DND-41 (cell line): ENCODE data around the gene TPM1.

Experiments used
- ATAC-seq: fragments of 200-7000 bp; cut with Tn5 transposase; 3 replicates; pipeline ENCODE4 v1.9.1; 2021; ENCODE audit warnings: low read depth; ENCODE audit not compliant: insufficient read depth
- DNase-seq: peaks from one replicate; pipeline ENCODE4 v3.0.0-alpha.2; 2020
- H2AFZ ChIP-seq: 2 replicates; pipeline ENCODE4 v1.6.0; 2012; ENCODE audit warnings: low read depth, low read length
- H3K27ac ChIP-seq: 2 replicates; pipeline ENCODE4 v1.5.1; 2012; ENCODE audit warnings: low read length, inconsistent platforms
- H3K27me3 ChIP-seq: fragments of 200-600 bp; sonication (generic); 2 replicates; pipeline ENCODE4 v1.6.0; 2012; ENCODE audit warnings: low read length, mild to moderate bottlenecking, inconsistent platforms; ENCODE audit not compliant: insufficient read depth, poor library complexity
- H3K36me3 ChIP-seq: 2 replicates; pipeline ENCODE4 v1.5.1; 2012; ENCODE audit warnings: low read length, inconsistent platforms; ENCODE audit not compliant: insufficient read depth
- H3K4me1 ChIP-seq: 2 replicates; pipeline ENCODE4 v1.5.1; 2012; ENCODE audit warnings: mild to moderate bottlenecking, low read length; ENCODE audit not compliant: insufficient read depth
- H3K4me2 ChIP-seq: 2 replicates; pipeline ENCODE4 v1.6.0; 2012; ENCODE audit warnings: mild to moderate bottlenecking, moderate library complexity, low read length, inconsistent platforms; ENCODE audit not compliant: insufficient read depth
- H3K4me3 ChIP-seq, 2 experiments: fragments of 200-600 bp in 1 of 2; shearing (Covaris generic) in 1 of 2; 2 replicates each; pipeline ENCODE4 v1.5.1; 2012 to 2016; ENCODE audit warnings: inconsistent platforms in 2 of 2, low read length in 2 of 2, mild to moderate bottlenecking in 2 of 2, low read depth in 1 of 2, moderate library complexity in 1 of 2
- H3K79me2 ChIP-seq: 2 replicates; pipeline ENCODE4 v1.6.0; 2012; ENCODE audit warnings: low read length, inconsistent platforms; ENCODE audit not compliant: insufficient read depth
- H3K9ac ChIP-seq: 2 replicates; pipeline ENCODE4 v1.6.0; 2012; ENCODE audit warnings: low read depth, mild to moderate bottlenecking, inconsistent platforms, low read length, moderate library complexity
- H3K9me3 ChIP-seq: 2 replicates; pipeline ENCODE4 v1.5.1; 2012; ENCODE audit warnings: low read length, moderate library complexity, mild to moderate bottlenecking, inconsistent platforms; ENCODE audit not compliant: insufficient read depth, severe bottlenecking
- H4K20me1 ChIP-seq: 2 replicates; pipeline ENCODE4 v1.6.0; 2012; ENCODE audit warnings: low read length; ENCODE audit not compliant: insufficient read depth
- CTCF ChIP-seq: IDR thresholded peaks from 2 replicates; pipeline ENCODE4 v1.5.1; 2012; ENCODE audit warnings: borderline replicate concordance, low read length, moderate library complexity, mild to moderate bottlenecking; ENCODE audit not compliant: poor library complexity, severe bottlenecking; ENCODE audit errors: extremely low read depth
- EZH2 ChIP-seq: IDR thresholded peaks from 3 replicates; pipeline ENCODE4 v1.6.1; 2012; ENCODE audit warnings: borderline replicate concordance, low read depth, mild to moderate bottlenecking, moderate library complexity, low read length, inconsistent platforms; ENCODE audit not compliant: severe bottlenecking

TPM1 gene

DNA sequence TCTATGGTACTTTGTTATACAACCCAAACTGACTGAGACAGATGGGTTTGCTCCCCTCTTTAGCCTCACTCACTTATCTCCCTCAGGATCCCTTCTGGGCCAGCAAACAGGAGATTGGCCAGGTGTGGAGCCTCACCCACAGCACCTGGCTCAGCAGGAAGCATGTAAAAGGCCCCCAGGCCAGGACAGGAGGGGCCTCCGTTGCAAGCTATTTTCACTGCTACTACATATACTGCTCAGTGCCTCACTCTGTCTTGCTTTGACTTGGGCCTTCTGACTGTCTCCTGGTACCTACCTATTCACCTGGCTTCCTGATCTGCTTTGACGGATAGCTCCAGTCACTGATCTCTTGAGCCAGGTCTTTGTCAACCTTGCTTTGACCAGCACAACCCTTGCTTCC, 20.4 kb upstream of the TPM1 start:
- ATAC-seq (no peak), DNase-seq (no peak)
- no peak overlapping the region for H3K4me3 ChIP-seq
- H3K36me3 ChIP-seq: no peaks in the 10 kb centered on the region
- H2AFZ ChIP-seq: no peak overlapping the region
- no peak overlapping the region for H3K9ac ChIP-seq
- TF ChIP-seq EZH2 (no peak), CTCF (no peak)
- H3K27me3 ChIP-seq: no peaks in the 10 kb centered on the region
- H3K9me3 ChIP-seq: no peaks in the 10 kb centered on the region
- H3K79me2 ChIP-seq: no peaks in the 10 kb centered on the region
- no peak overlapping the region for H3K27ac ChIP-seq
- H3K4me2 ChIP-seq: no peak overlapping the region
- no peaks in the 10 kb centered on the region for H4K20me1 ChIP-seq
- no peaks in the 10 kb centered on the region for H3K4me1 ChIP-seq

GRCh38 chr15:63022663-63023062, 19.9 kb upstream of the TPM1 start:
- Histone ChIP-seq H2AFZ (no peak overlapping the region), H3K4me1 (no peaks in the 10 kb centered on the region), H3K27ac (no peak overlapping the region), H3K79me2 (no peaks in the 10 kb centered on the region), H3K9me3 (no peaks in the 10 kb centered on the region), H3K9ac (no peak overlapping the region), H3K4me2 (no peak overlapping the region), H3K36me3 (no peaks in the 10 kb centered on the region), H4K20me1 (no peaks in the 10 kb centered on the region), H3K27me3 (no peaks in the 10 kb centered on the region), H3K4me3 (no peak overlapping the region)
- ATAC-seq (no peak), DNase-seq (no peak)
- no peak for TF ChIP-seq CTCF
- no peak for TF ChIP-seq EZH2

- ATAC-seq: no peak
- DNase-seq: no peak
- H2AFZ ChIP-seq: no peak overlapping the region
- H3K36me3 ChIP-seq: no peaks in the 10 kb centered on the region
- no peak overlapping the region for H3K4me3 ChIP-seq
- no peak overlapping the region for H3K27ac ChIP-seq
- no peaks in the 10 kb centered on the region for H3K27me3 ChIP-seq
- H3K4me2 ChIP-seq: no peak overlapping the region
- H3K9ac ChIP-seq: no peak overlapping the region
- TF ChIP-seq EZH2 (no peak), CTCF (no peak)
- H3K9me3 ChIP-seq: no peaks in the 10 kb centered on the region
- H3K79me2 ChIP-seq: no peaks in the 10 kb centered on the region
- H4K20me1 ChIP-seq: no peaks in the 10 kb centered on the region
- H3K4me1 ChIP-seq: no peaks in the 10 kb centered on the region
Observed at GRCh38 chr15:63023351-63023945, 19.1 kb upstream of the TPM1 start.

DNA sequence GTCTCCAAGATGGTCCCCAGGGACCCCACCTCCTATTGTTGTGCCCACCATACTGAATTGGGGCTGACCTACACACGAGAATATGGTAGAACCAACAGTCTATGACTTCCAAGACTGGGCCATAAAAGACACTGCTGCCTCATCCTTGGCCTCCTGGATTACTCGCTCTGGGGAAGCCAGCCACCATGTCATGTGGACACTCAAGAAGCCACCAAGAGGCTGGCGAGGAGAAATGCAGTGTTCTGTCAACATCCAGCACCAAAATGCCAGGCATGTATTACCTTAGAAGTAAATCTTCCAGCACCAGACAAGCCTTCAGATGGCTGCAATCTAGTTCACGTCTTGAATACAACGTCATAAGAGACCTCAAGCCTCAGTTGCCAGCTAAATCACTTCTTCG, 17.1 kb upstream of the TPM1 start:
- Histone ChIP-seq H3K36me3 (no peaks in the 10 kb centered on the region), H3K9me3 (no peaks in the 10 kb centered on the region), H3K9ac (no peak overlapping the region), H3K27ac (no peak overlapping the region), H3K4me1 (no peaks in the 10 kb centered on the region), H3K79me2 (no peaks in the 10 kb centered on the region), H3K4me2 (no peak overlapping the region), H4K20me1 (no peaks in the 10 kb centered on the region), H2AFZ (no peak overlapping the region), H3K4me3 (no peak overlapping the region), H3K27me3 (no peaks in the 10 kb centered on the region)
- DNase-seq: no peak
- no peak for TF ChIP-seq EZH2
- TF ChIP-seq CTCF: no peak
- ATAC-seq: no peak
